A204.1 (cell line): Measurements from ENCODE around the gene POC5.

Experiments used
- FAIRE-seq: peaks from 2 replicates; lab custom pipeline; 2012; peaks lifted over from hg19 to GRCh38; lab: Jason Lieb, UNC

POC5 gene

GRCh38 chr5:75660678-75661465, 56.4 kb downstream of the POC5 start:
- no peak for FAIRE-seq

- no peak for FAIRE-seq
These were observed 57.3 kb downstream of the POC5 start for GRCh38 chr5:75659791-75660450.

- no peak for FAIRE-seq
These were observed 60.8 kb downstream of the POC5 start for GRCh38 chr5:75656311-75657003.

GRCh38 chr5:75654693-75655295, 62.4 kb downstream of the POC5 start:
- no peak for FAIRE-seq

- FAIRE-seq: no peak
These were observed 63.7 kb downstream of the POC5 start for GRCh38 chr5:75653521-75653920.

GRCh38 chr5:75651575-75652238, 65.5 kb downstream of the POC5 start:
- no peak for FAIRE-seq

GRCh38 chr5:75648712-75649111, 68.5 kb downstream of the POC5 start:
- FAIRE-seq: no peak

GRCh38 chr5:75640826-75641225, 76.4 kb downstream of the POC5 start:
- no peak for FAIRE-seq

- no peak for FAIRE-seq
These were observed 76.8 kb downstream of the POC5 start for GRCh38 chr5:75640395-75640794.

- no peak for FAIRE-seq
These were observed 77.5 kb downstream of the POC5 start for GRCh38 chr5:75639535-75640311.

GRCh38 chr5:75637949-75638348, 79.3 kb downstream of the POC5 start:
- FAIRE-seq: no peak

GRCh38 chr5:75632321-75632720, 84.9 kb downstream of the POC5 start:
- FAIRE-seq: no peak

GRCh38 chr5:75630875-75631274, 86.4 kb downstream of the POC5 start:
- FAIRE-seq: no peak

- FAIRE-seq: no peak
These were observed 89.4 kb downstream of the POC5 start for GRCh38 chr5:75627801-75628200.

- FAIRE-seq: no peak
These were observed 90.3 kb downstream of the POC5 start for GRCh38 chr5:75626959-75627358.
